Measurements from ENCODE around the gene CT45A10.

- no peak for TF ChIP-seq GATA2 (IDR thresholded peaks at IDR 0.05; ENCODE audit: low read depth, low read length)
- no peak for TF ChIP-seq GATA3 (IDR thresholded peaks at IDR 0.05; ENCODE audit: low read depth, low read length)
Measured at GRCh38 chrX:135927897-135928296, 34.7 kb upstream of the CT45A10 start.

All from SH-SY5Y (cell line).